Endothelial cell of umbilical vein (primary cell): ENCODE measurements around the gene RGS6. TPM values are rescaled to one million over a fixed set of nuclear protein-coding genes. Genes with fewer than 3 reads are reported as not detected.

Experiments used
- BruUV-seq: library from RNA; stranded (reverse); fragments of 400-500 nt; replicated peaks from 2 replicates; lab custom pipeline; 2021; lab: Mats Ljungman, UMichigan
- CTCF ChIA-PET: fragments of 300-600, 350-600 bp; sonication (Branson Sonifier 250); formaldehyde crosslinking; loops from one replicate; lab custom pipeline; 2021; ENCODE audit warnings: antibody characterized with exemption, inconsistent platforms; lab: Charles Lee
- POLR2A ChIA-PET: fragments of 300-600, 350-600 bp; sonication (Branson Sonifier 250); formaldehyde crosslinking; loops from one replicate; lab custom pipeline; 2021; ENCODE audit warnings: antibody characterized with exemption, inconsistent platforms; lab: Charles Lee
- DNase-seq: peaks from one replicate; pipeline ENCODE4 v3.0.0-alpha.2; 2011; ENCODE audit warnings: low read depth, low spot score
- FAIRE-seq: peaks from 2 replicates; lab custom pipeline; 2011; peaks lifted over from hg19 to GRCh38; lab: Jason Lieb, UNC
- H2AFZ ChIP-seq: 2 replicates; pipeline ENCODE4 v1.6.0; 2012; ENCODE audit warnings: low read depth, low read length, control low read depth, inconsistent platforms
- H3K27ac ChIP-seq: 2 replicates; pipeline ENCODE4 v1.5.1; 2011; ENCODE audit warnings: low read depth, mild to moderate bottlenecking, control low read depth, low read length, moderate library complexity; ENCODE audit not compliant: insufficient read depth
- H3K27me3 ChIP-seq, 2 experiments: 2 replicates each; pipeline versions ENCODE4 v1.6.0 to v1.6.1; 2011; ENCODE audit warnings: low read length in 2 of 2, mixed read lengths in 1 of 2; ENCODE audit not compliant: control insufficient read depth in 2 of 2, insufficient read depth in 2 of 2
- H3K36me3 ChIP-seq, 2 experiments: 2 replicates in 1 of 2; 3 replicates in 1 of 2; pipeline ENCODE4 v1.5.1; 2011; ENCODE audit warnings: low read length in 2 of 2, mild to moderate bottlenecking in 1 of 2, moderate library complexity in 1 of 2; ENCODE audit not compliant: control insufficient read depth in 2 of 2, insufficient read depth in 2 of 2; ENCODE audit errors: extremely low read depth in 1 of 2
- H3K4me1 ChIP-seq: 3 replicates; pipeline ENCODE4 v1.5.1; 2011; ENCODE audit warnings: mild to moderate bottlenecking, low read length; ENCODE audit not compliant: control insufficient read depth, insufficient read depth; ENCODE audit errors: extremely low read depth
- H3K4me2 ChIP-seq: 2 replicates; pipeline ENCODE4 v1.6.1; 2011; ENCODE audit warnings: low read length, control low read depth, mixed read lengths; ENCODE audit not compliant: insufficient read depth
- H3K4me3 ChIP-seq, 3 experiments: fragments of 200-600 bp in 1 of 3; sonication (generic), shearing (Covaris generic) in 1 of 3; replicated peaks in 1 of 3; 2 replicates each; pipeline ENCODE4 v1.5.1; 2011 to 2016; ENCODE audit warnings: control low read depth in 3 of 3, low read length in 3 of 3, mild to moderate bottlenecking in 2 of 3, inconsistent platforms in 1 of 3, low read depth in 1 of 3, moderate library complexity in 1 of 3; ENCODE audit not compliant: insufficient read depth in 1 of 3
- H3K79me2 ChIP-seq: 2 replicates; pipeline ENCODE4 v1.6.0; 2012; ENCODE audit warnings: low read length, inconsistent platforms; ENCODE audit not compliant: control insufficient read depth, insufficient read depth
- H3K9ac ChIP-seq: replicated peaks from 2 replicates; pipeline ENCODE3; 2011; ENCODE audit warnings: low read length, control low read depth; ENCODE audit not compliant: insufficient read depth; ENCODE audit errors: extremely low read depth
- H3K9me1 ChIP-seq: replicated peaks from 3 replicates; pipeline ENCODE4 v1.6.0; 2011; ENCODE audit warnings: mild to moderate bottlenecking, low read length; ENCODE audit not compliant: control insufficient read depth, insufficient read depth; ENCODE audit errors: extremely low read depth
- H3K9me3 ChIP-seq: replicated peaks from 2 replicates; pipeline ENCODE4 v1.5.1; 2012; ENCODE audit warnings: low read length, inconsistent platforms; ENCODE audit not compliant: control insufficient read depth, insufficient read depth
- H4K20me1 ChIP-seq: replicated peaks from 2 replicates; pipeline ENCODE3; 2011; ENCODE audit warnings: mild to moderate bottlenecking, low read length; ENCODE audit not compliant: control insufficient read depth, insufficient read depth; ENCODE audit errors: extremely low read depth
- CTCF ChIP-seq, 2 donors: IDR thresholded peaks; 1 replicate in 1 of 2; 2 replicates in 1 of 2; pipeline ENCODE4 v1.5.1; 2011; ENCODE audit warnings: low read length in 2 of 2, mild to moderate bottlenecking in 2 of 2, moderate library complexity in 2 of 2, control low read depth in 1 of 2, inconsistent platforms in 1 of 2, low read depth in 1 of 2; ENCODE audit not compliant: insufficient read depth in 1 of 2; ENCODE audit errors: extremely low read depth in 1 of 2
- EZH2 ChIP-seq: IDR thresholded peaks from 2 replicates; pipeline ENCODE4 v1.6.1; 2012; ENCODE audit warnings: borderline replicate concordance, low read depth, mild to moderate bottlenecking, moderate library complexity, low read length, inconsistent platforms; ENCODE audit not compliant: severe bottlenecking
- FOS ChIP-seq: IDR thresholded peaks from 2 replicates; pipeline ENCODE4 v1.6.1; 2011; ENCODE audit warnings: mild to moderate bottlenecking, low read length, moderate library complexity, borderline replicate concordance; ENCODE audit not compliant: insufficient read depth
- GATA2 ChIP-seq: IDR thresholded peaks from 2 replicates; pipeline ENCODE4 v1.7.0; 2011; ENCODE audit warnings: low read depth, mild to moderate bottlenecking, moderate library complexity, mixed read lengths, low read length; ENCODE audit not compliant: insufficient read length, insufficient read depth
- JUN ChIP-seq: IDR thresholded peaks from 2 replicates; pipeline ENCODE4 v1.6.1; 2011; ENCODE audit warnings: borderline replicate concordance, low read depth; ENCODE audit not compliant: insufficient read length, insufficient read depth
- MYC ChIP-seq: IDR thresholded peaks from one replicate; pipeline ENCODE4 v1.6.1; 2011; ENCODE audit warnings: mild to moderate bottlenecking, low read depth, low read length
- POLR2A ChIP-seq: IDR thresholded peaks from 2 replicates; pipeline ENCODE4 v1.6.1; 2012; ENCODE audit warnings: low read depth, mild to moderate bottlenecking, control low read depth, low read length
- POLR2AphosphoS5 ChIP-seq: IDR thresholded peaks from 2 replicates; pipeline ENCODE4 v1.6.1; 2012; ENCODE audit warnings: low read depth, mild to moderate bottlenecking, control low read depth, low read length, moderate library complexity; ENCODE audit not compliant: insufficient read depth
- dilution Hi-C: fragments of 300-500 bp; cut with MboI; formaldehyde crosslinking; loops from one replicate; pipeline ENCODE4 v1.15.0; 2019; ENCODE audit warnings: low sequenced_read_pairs; ENCODE audit not compliant: extremely low pct_ligation_motif_present
- intact Hi-C: fragments of 100-400 bp; cut with micrococcal nuclease; formaldehyde crosslinking; loops from one replicate; pipeline ENCODE4 v1.10.0; 2022
- polyA plus RNA-seq, 4 experiments: library from polyadenylated mRNA; depleted of rRNA in 3 of 4; stranded (reverse) in 3 of 4; unstranded in 1 of 4; fragments of >200 nt; gene quantifications; 2 replicates each; pipeline versions ENCODE4 v1.2.1 to v1.2.3, GENCODE V29; 2011 to 2012; ENCODE audit warnings: missing spikeins in 1 of 4
- total RNA-seq: library from RNA; stranded (reverse); gene quantifications from 2 replicates; pipeline ENCODE4 v1.2.3, GENCODE V29; 2021
- TF ChIP-seq, protein P1 (sequence below): IDR thresholded peaks from 2 replicates; pipeline ENCODE4 v1.6.1; 2011; ENCODE audit not compliant: insufficient read depth, insufficient read length

RGS6 gene
- total and polyA plus RNA-seq, 2 donors (not counting 3 experiments of a cell fraction or from before 2014, with no cell fraction given): not detected

DNA sequence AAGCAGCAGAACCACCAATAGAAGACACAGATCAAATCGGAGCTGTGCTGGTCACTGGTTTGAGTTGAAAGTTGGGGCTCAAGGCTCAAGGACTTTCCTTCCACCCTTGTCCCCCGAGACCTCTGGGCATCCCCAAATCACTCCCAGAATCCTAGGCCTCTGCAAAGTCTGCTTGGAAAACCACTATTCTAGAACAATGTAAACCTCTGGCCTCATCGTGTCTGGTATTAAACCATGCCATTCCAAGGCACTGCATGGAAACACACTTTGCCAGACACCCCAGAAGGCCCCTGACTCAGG lies 673.6 kb downstream of the RGS6 start:
- ChIA-PET POLR2A (no interaction called here), CTCF (no interaction called here)
- no peaks in the 10 kb centered on the region for H3K9me1 ChIP-seq
- H3K79me2 ChIP-seq: no peaks in the 10 kb centered on the region
- no peaks in the 10 kb centered on the region for H4K20me1 ChIP-seq
- FAIRE-seq (no peak), DNase-seq (no peak)
- dilution Hi-C loops (no loop called here), intact Hi-C loops (no loop called here)
- no peaks in the 10 kb centered on the region for H3K36me3 ChIP-seq
- no peak overlapping the region for H2AFZ ChIP-seq
- H3K9me3 ChIP-seq: no peaks in the 10 kb centered on the region
- H3K27me3 ChIP-seq: no peaks in the 10 kb centered on the region
- H3K4me2 ChIP-seq: no peak overlapping the region
- H3K4me3 ChIP-seq: no peak overlapping the region
- peaks cover 10% of the 10 kb centered on the region for H3K4me1 ChIP-seq
- no peak for TF ChIP-seq MYC
- TF ChIP-seq POLR2A: no peak
- no peak for TF ChIP-seq EZH2
- H3K27ac ChIP-seq: no peak overlapping the region
- H3K9ac ChIP-seq: no peak overlapping the region
- BruUV-seq: no TSS peak

GRCh38 chr14:72606879-72607278 lies 674.6 kb downstream of the RGS6 start:
- no TSS peak for BruUV-seq
- no peaks in the 10 kb centered on the region for H3K27me3 ChIP-seq
- intact Hi-C loops (no loop called here), dilution Hi-C loops (no loop called here)
- no peaks in the 10 kb centered on the region for H3K9me1 ChIP-seq
- H3K4me2 ChIP-seq: no peak overlapping the region
- CTCF ChIA-PET: no interaction called here
- H3K4me1 ChIP-seq: peaks cover 10% of the 10 kb centered on the region
- no peaks in the 10 kb centered on the region for H3K9me3 ChIP-seq
- H4K20me1 ChIP-seq: no peaks in the 10 kb centered on the region
- POLR2A ChIA-PET: no interaction called here
- no peaks in the 10 kb centered on the region for H3K36me3 ChIP-seq
- FAIRE-seq (no peak), DNase-seq (no peak)
- H3K4me3 ChIP-seq: no peak overlapping the region
- H2AFZ ChIP-seq: no peak overlapping the region
- no peak for TF ChIP-seq EZH2
- TF ChIP-seq, protein P1, sequence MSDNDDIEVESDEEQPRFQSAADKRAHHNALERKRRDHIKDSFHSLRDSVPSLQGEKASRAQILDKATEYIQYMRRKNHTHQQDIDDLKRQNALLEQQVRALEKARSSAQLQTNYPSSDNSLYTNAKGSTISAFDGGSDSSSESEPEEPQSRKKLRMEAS: no peak
- no peak for TF ChIP-seq JUN
- TF ChIP-seq POLR2AphosphoS5: no peak
- no peak for TF ChIP-seq MYC
- TF ChIP-seq CTCF (IDR thresholded peaks at IDR 0.05; ENCODE audit: extremely low read depth in 1 of 2, insufficient read depth in 1 of 2, low read depth in 1 of 2, low read length in 2 of 2): no peak
- no peak for TF ChIP-seq GATA2
- no peak for TF ChIP-seq FOS
- no peak for TF ChIP-seq POLR2A
- no peaks in the 10 kb centered on the region for H3K79me2 ChIP-seq
- no peak overlapping the region for H3K9ac ChIP-seq
- no peak overlapping the region for H3K27ac ChIP-seq
